NB4 (cell line): Measurements from ENCODE around the gene CLK3.

ENCODE experiments used
- DNase-seq: peaks from one replicate; pipeline ENCODE4 v3.0.0; 2010; ENCODE audit warnings: low read depth
- H3K4me3 ChIP-seq: one replicate; pipeline ENCODE4 v1.5.1; 2011; ENCODE audit warnings: mild to moderate bottlenecking, low read depth, low read length, moderate library complexity
- MYC ChIP-seq: IDR thresholded peaks from 2 replicates; pipeline ENCODE4 v1.6.1; 2011; ENCODE audit warnings: low read depth, low read length
- POLR2A ChIP-seq: IDR thresholded peaks from 2 replicates; pipeline ENCODE4 v1.6.1; 2011; ENCODE audit warnings: mild to moderate bottlenecking; ENCODE audit not compliant: insufficient read length; ENCODE audit errors: extremely low read depth
- TF ChIP-seq, protein P1 (sequence below): IDR thresholded peaks from 2 replicates; pipeline ENCODE4 v1.6.1; 2011; ENCODE audit warnings: low read depth, low read length
- TF ChIP-seq, protein P2 (sequence below): IDR thresholded peaks from one replicate; pipeline ENCODE4 v1.5.1; 2012; ENCODE audit warnings: low read depth, low read length

CLK3 gene

DNA sequence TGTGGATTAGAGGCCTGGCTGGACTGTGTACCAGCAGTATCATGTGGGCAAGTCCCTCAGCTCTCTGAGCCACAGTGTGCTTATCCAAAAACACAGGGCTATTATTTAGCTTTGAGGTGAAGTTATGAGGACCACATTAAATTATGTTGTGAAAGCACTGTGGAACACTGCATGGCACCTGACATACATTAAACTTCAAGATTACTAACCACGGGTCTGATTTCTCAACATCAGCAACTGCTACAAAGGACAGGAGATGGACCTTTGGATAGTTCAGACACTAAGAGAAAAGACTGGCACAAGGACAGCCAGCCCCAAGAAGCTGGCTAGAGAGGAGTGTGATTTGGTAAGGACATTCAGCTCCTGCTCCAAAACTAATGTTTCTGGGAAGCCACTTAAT lies 21.3 kb downstream of the CLK3 start:
- no peak for DNase-seq
- TF ChIP-seq POLR2A (no peak), MYC (no peak)
- TF ChIP-seq, protein P1, sequence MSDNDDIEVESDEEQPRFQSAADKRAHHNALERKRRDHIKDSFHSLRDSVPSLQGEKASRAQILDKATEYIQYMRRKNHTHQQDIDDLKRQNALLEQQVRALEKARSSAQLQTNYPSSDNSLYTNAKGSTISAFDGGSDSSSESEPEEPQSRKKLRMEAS = no peak
- TF ChIP-seq, protein P2, sequence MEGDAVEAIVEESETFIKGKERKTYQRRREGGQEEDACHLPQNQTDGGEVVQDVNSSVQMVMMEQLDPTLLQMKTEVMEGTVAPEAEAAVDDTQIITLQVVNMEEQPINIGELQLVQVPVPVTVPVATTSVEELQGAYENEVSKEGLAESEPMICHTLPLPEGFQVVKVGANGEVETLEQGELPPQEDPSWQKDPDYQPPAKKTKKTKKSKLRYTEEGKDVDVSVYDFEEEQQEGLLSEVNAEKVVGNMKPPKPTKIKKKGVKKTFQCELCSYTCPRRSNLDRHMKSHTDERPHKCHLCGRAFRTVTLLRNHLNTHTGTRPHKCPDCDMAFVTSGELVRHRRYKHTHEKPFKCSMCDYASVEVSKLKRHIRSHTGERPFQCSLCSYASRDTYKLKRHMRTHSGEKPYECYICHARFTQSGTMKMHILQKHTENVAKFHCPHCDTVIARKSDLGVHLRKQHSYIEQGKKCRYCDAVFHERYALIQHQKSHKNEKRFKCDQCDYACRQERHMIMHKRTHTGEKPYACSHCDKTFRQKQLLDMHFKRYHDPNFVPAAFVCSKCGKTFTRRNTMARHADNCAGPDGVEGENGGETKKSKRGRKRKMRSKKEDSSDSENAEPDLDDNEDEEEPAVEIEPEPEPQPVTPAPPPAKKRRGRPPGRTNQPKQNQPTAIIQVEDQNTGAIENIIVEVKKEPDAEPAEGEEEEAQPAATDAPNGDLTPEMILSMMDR = no peak
- no peak overlapping the region for H3K4me3 ChIP-seq

GRCh38 chr15:74641151-74641550 lies 25.5 kb downstream of the CLK3 start:
- TF ChIP-seq MYC (no peak), POLR2A (no peak)
- TF ChIP-seq, protein P2 = no peak
- TF ChIP-seq, protein P1 = no peak
- no peak overlapping the region for H3K4me3 ChIP-seq
- no peak for DNase-seq

- no peak overlapping the region for H3K4me3 ChIP-seq
- TF ChIP-seq, protein P1 = no peak
- TF ChIP-seq MYC = no peak
- DNase-seq = no peak
Observed at GRCh38 chr15:74642348-74642733, 26.7 kb downstream of the CLK3 start.

GRCh38 chr15:74642734-74643664 lies 27.4 kb downstream of the CLK3 start:
- no peak overlapping the region for H3K4me3 ChIP-seq
- TF ChIP-seq, protein P1 = no peak
- TF ChIP-seq, protein P2 = no peak
- TF ChIP-seq POLR2A = no peak
- no peak for TF ChIP-seq MYC
- DNase-seq = peak; percentile 36

DNA sequence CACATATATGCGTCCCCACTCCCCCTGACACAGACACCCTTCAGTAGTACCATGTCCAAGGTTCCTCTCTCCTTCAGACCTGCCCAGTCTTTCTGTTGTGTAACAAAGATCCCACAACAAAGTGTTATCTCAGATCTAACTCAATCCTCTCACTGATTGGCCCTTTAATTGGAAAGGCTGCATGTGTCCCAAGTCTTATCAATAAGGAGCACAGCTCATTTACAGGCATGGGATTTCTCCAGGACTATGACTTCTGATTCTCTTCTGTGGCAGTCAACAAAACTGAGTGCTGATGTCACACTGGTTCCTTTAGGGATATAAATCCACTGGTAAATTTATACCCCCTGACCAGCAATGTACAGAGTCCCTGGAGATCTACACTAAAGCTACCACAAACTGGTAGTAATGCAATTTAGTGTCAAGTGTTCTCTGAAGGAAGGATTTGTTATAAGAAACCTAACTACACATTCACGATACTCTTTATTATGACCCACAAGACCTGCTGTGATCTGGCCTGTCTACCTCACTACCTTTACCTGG lies 28.1 kb downstream of the CLK3 start:
- TF ChIP-seq, protein P2 = no peak
- TF ChIP-seq POLR2A = no peak
- TF ChIP-seq, protein P1 = no peak
- no peak for TF ChIP-seq MYC
- DNase-seq = no peak
- H3K4me3 ChIP-seq = no peak overlapping the region

DNA sequence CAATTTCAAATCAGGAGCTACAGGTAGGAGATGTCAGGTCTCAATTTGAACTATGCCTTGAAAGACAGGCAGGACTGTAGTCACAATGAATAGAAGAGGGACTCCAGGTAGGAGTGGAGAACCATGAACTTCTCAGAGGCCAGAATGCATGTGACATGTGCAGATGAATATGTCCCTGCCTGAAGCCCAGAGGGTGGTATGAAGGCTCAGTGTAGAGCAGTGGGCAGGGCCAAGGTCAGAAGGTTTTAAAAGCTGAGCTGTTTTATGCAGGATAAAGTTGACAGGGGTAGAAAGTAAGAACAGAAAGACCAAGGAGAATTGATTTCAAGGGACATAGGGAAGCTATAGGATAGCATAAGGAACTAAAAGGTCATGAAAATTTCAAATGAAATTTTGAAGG lies 30.8 kb downstream of the CLK3 start:
- no peak for DNase-seq
- H3K4me3 ChIP-seq = no peak overlapping the region
- TF ChIP-seq MYC (no peak), POLR2A (no peak)
- TF ChIP-seq, protein P1 = no peak
- TF ChIP-seq, protein P2 = no peak
